Measurements from ENCODE around the gene ASB8. TPM values are rescaled to one million over a fixed set of nuclear protein-coding genes. Genes with fewer than 3 reads are reported as not detected.

Gene ASB8
- total RNA-seq, 1 donor from 2014 or later, result 21.7 TPM

- no peak for DNase-seq (ENCODE audit: low read depth, low spot score)
- no peak overlapping the region for H3K4me3 Mint-ChIP-seq
- H3K27ac Mint-ChIP-seq (ENCODE audit: unreplicated experiment), result no peak overlapping the region
- H3K27me3 Mint-ChIP-seq (ENCODE audit: low read depth), result no peaks in the 10 kb centered on the region
- H3K4me1 Mint-ChIP-seq, result peaks cover 2% of the 10 kb centered on the region
- H3K9me3 Mint-ChIP-seq, result no peaks in the 10 kb centered on the region
- H3K36me3 Mint-ChIP-seq (ENCODE audit: low read depth), result peaks cover 5% of the 10 kb centered on the region
- TF ChIP-seq CTCF (conservative IDR thresholded peaks at IDR 0.05), result no peak
These were observed 6.1 kb downstream of the ASB8 start for GRCh38 chr12:48151103-48151771.

- Mint-ChIP-seq H3K4me1 (no peaks in the 10 kb centered on the region), H3K4me3 (no peak overlapping the region), H3K36me3 (ENCODE audit: low read depth) (peaks cover 11% of the 10 kb centered on the region), H3K27me3 (ENCODE audit: low read depth) (no peaks in the 10 kb centered on the region), H3K9me3 (no peaks in the 10 kb centered on the region), H3K27ac (ENCODE audit: unreplicated experiment) (no peak overlapping the region)
- DNase-seq (ENCODE audit: low read depth, low spot score), result no peak
- no peak for TF ChIP-seq CTCF (conservative IDR thresholded peaks at IDR 0.05)
These were observed 11.3 kb downstream of the ASB8 start for GRCh38 chr12:48145981-48146380.

- H3K9me3 Mint-ChIP-seq, result no peaks in the 10 kb centered on the region
- peaks cover 17% of the 10 kb centered on the region for H3K36me3 Mint-ChIP-seq (ENCODE audit: low read depth)
- no peak overlapping the region for H3K27ac Mint-ChIP-seq (ENCODE audit: unreplicated experiment)
- no peaks in the 10 kb centered on the region for H3K27me3 Mint-ChIP-seq (ENCODE audit: low read depth)
- no peak for DNase-seq (ENCODE audit: low read depth, low spot score)
- no peak for TF ChIP-seq CTCF (conservative IDR thresholded peaks at IDR 0.05)
- H3K4me3 Mint-ChIP-seq, result no peak overlapping the region
- H3K4me1 Mint-ChIP-seq, result no peaks in the 10 kb centered on the region
These were observed 13.4 kb downstream of the ASB8 start for GRCh38 chr12:48143898-48144297.

- H3K36me3 Mint-ChIP-seq (ENCODE audit: low read depth), result peaks cover 17% of the 10 kb centered on the region
- no peak for DNase-seq (ENCODE audit: low read depth, low spot score)
- H3K9me3 Mint-ChIP-seq, result no peaks in the 10 kb centered on the region
- H3K4me3 Mint-ChIP-seq, result no peak overlapping the region
- no peaks in the 10 kb centered on the region for H3K4me1 Mint-ChIP-seq
- no peak overlapping the region for H3K27ac Mint-ChIP-seq (ENCODE audit: unreplicated experiment)
- no peak for TF ChIP-seq CTCF (conservative IDR thresholded peaks at IDR 0.05)
- H3K27me3 Mint-ChIP-seq (ENCODE audit: low read depth), result no peaks in the 10 kb centered on the region
These were observed 14.3 kb downstream of the ASB8 start for GRCh38 chr12:48142818-48143674.

- no peaks in the 10 kb centered on the region for H3K9me3 Mint-ChIP-seq
- peaks cover 25% of the 10 kb centered on the region for H3K36me3 Mint-ChIP-seq (ENCODE audit: low read depth)
- no peaks in the 10 kb centered on the region for H3K27me3 Mint-ChIP-seq (ENCODE audit: low read depth)
- H3K4me1 Mint-ChIP-seq, result no peaks in the 10 kb centered on the region
- H3K4me3 Mint-ChIP-seq, result no peak overlapping the region
- H3K27ac Mint-ChIP-seq (ENCODE audit: unreplicated experiment), result no peak overlapping the region
- TF ChIP-seq CTCF (conservative IDR thresholded peaks at IDR 0.05), result no peak
- DNase-seq (ENCODE audit: low read depth, low spot score), result no peak
These were observed 22.3 kb downstream of the ASB8 start for GRCh38 chr12:48135027-48135426.
